Smooth muscle cell of the coronary artery (primary cell): ENCODE data around the gene LAIR2. TPM values are rescaled to one million over a fixed set of nuclear protein-coding genes. Genes with fewer than 3 reads are reported as not detected.

Experiments
- total RNA-seq: library from RNA; depleted of rRNA; stranded (reverse); fragments of >200 nt; gene quantifications from 2 replicates; pipeline ENCODE4 v1.2.3, GENCODE V29; 2014; ENCODE audit warnings: low replicate concordance

The LAIR2 gene
- total RNA-seq, result not detected in 2 replicates

GRCh38 chr19:54502518-54503048 is at the start of gene LAIR2:
LAIR2 (plus strand) TSS chr19:54502831; CDS start chr19:54502919, 88 bp downstream.

GRCh38 chr19:54463531-54464043 is 39.0 kb upstream of the LAIR2 start, which contains the start of gene LENG9:
LENG9 (minus strand) TSS chr19:54463778; CDS start chr19:54463526, 252 bp downstream.

GRCh38 chr19:54473071-54473891 is 29.4 kb upstream of the LAIR2 start, which contains the start of gene CDC42EP5:
CDC42EP5 (minus strand) TSS chr19:54473296; CDS start chr19:54465547, 7,749 bp downstream.

Other genes starting within 250 kb of the LAIR2 start
- not detected in 2 replicates for gene LILRB5, start 245.6 kb upstream of the LAIR2 start, total RNA-seq
- not detected in 2 replicates for gene LILRB2, start 221.7 kb upstream of the LAIR2 start, total RNA-seq
- not detected in 2 replicates for gene LILRA5, start 189.7 kb upstream of the LAIR2 start, total RNA-seq
- not detected in 2 replicates for gene LILRA4, start 163.7 kb upstream of the LAIR2 start, total RNA-seq
- gene LAIR1, start 137.9 kb upstream of the LAIR2 start, total RNA-seq, result not detected in 2 replicates
- not detected in 2 replicates for gene TTYH1, start 87.4 kb upstream of the LAIR2 start, total RNA-seq
- 36.5 and 53.7 TPM in 2 replicates for gene LENG8, start 53.6 kb upstream of the LAIR2 start, total RNA-seq
- 5.4 and 14.1 TPM in 2 replicates for gene LENG9, start 39.1 kb upstream of the LAIR2 start, total RNA-seq
- gene CDC42EP5, start 29.5 kb upstream of the LAIR2 start, total RNA-seq, result 2.9 and 41.0 TPM in 2 replicates
- not detected in 2 replicates for gene LILRA2, start 71.0 kb downstream of the LAIR2 start, total RNA-seq
- not detected in 2 replicates for gene LILRA1, start 90.8 kb downstream of the LAIR2 start, total RNA-seq
- gene LILRB1, start 127.7 kb downstream of the LAIR2 start, total RNA-seq, result not detected in 2 replicates
- not detected in 2 replicates for gene LILRB4, start 160.2 kb downstream of the LAIR2 start, total RNA-seq
- gene KIR3DL3, start 221.6 kb downstream of the LAIR2 start, total RNA-seq, result not detected in 2 replicates
- not detected in 2 replicates for gene KIR2DL3, start 235.7 kb downstream of the LAIR2 start, total RNA-seq